PC-9 (cell line): ENCODE measurements around the gene FAM120A. TPM values are rescaled to one million over a fixed set of nuclear protein-coding genes. Genes with fewer than 3 reads are reported as not detected.

Experiments used
- BruUV-seq: library from RNA; stranded (reverse); fragments of 400-500 nt; replicated peaks from 2 replicates; lab custom pipeline; 2021; lab: Mats Ljungman, UMichigan
- CTCF ChIA-PET: fragments of 300-600 bp; sonication (Branson Sonifier 250); formaldehyde crosslinking; loops from one replicate; lab custom pipeline; 2022; ENCODE audit warnings: antibody characterized with exemption; lab: Charles Lee
- POLR2A ChIA-PET: fragments of 300-600 bp; sonication (Branson Sonifier 250); formaldehyde crosslinking; loops from one replicate; lab custom pipeline; 2022; ENCODE audit warnings: antibody characterized with exemption; ENCODE audit not compliant: unreplicated experiment; lab: Charles Lee
- DNase-seq, 2 experiments: peaks; one replicate each; pipeline versions ENCODE4 v3.0.0 to v3.0.0-alpha.2; 2015 to 2022; ENCODE audit warnings: mixed read lengths in 1 of 2
- H2AFZ ChIP-seq: fragments of 200-600 bp; sonication (generic); 2 replicates; pipeline ENCODE4 v1.8.1; 2017; ENCODE audit warnings: antibody characterized with exemption
- H3F3A ChIP-seq: fragments of 200-600 bp; sonication (generic); 2 replicates; pipeline ENCODE4 v1.8.1; 2017; ENCODE audit warnings: antibody characterized with exemption, mild to moderate bottlenecking, low read depth; ENCODE audit not compliant: insufficient read depth
- H3K27ac ChIP-seq: fragments of 200-600 bp; sonication (generic); 2 replicates; pipeline ENCODE4 v1.6.1; 2016; ENCODE audit warnings: mixed run types
- H3K27me3 ChIP-seq: fragments of 200-600 bp; sonication (generic); 2 replicates; pipeline ENCODE4 v1.6.1; 2016; ENCODE audit warnings: low read depth, mixed run types; ENCODE audit not compliant: insufficient read depth
- H3K36me3 ChIP-seq: fragments of 200-600 bp; sonication (generic); 2 replicates; pipeline ENCODE4 v1.6.1; 2016; ENCODE audit warnings: low read depth, mixed run types
- H3K4me1 ChIP-seq: fragments of 200-600 bp; sonication (generic); replicated peaks from 2 replicates; pipeline ENCODE4 v1.6.1; 2016; ENCODE audit warnings: mixed run types; ENCODE audit not compliant: insufficient read depth
- H3K4me2 ChIP-seq: fragments of 200-600 bp; sonication (generic); 2 replicates; pipeline ENCODE4 v1.6.1; 2017; ENCODE audit warnings: mixed run types
- H3K4me3 ChIP-seq: fragments of 200-600 bp; sonication (generic); 2 replicates; pipeline ENCODE4 v1.6.1; 2016; ENCODE audit warnings: mixed run types
- H3K79me2 ChIP-seq: fragments of 200-600 bp; sonication (generic); 2 replicates; pipeline ENCODE4 v1.6.1; 2017; ENCODE audit warnings: low read depth, mixed run types
- H3K9me2 ChIP-seq: fragments of 200-600 bp; sonication (generic); 2 replicates; pipeline ENCODE4 v1.8.1; 2017; ENCODE audit warnings: mild to moderate bottlenecking; ENCODE audit not compliant: insufficient read depth
- H3K9me3 ChIP-seq: fragments of 200-600 bp; sonication (generic); 2 replicates; pipeline ENCODE4 v1.8.1; 2016; ENCODE audit warnings: low read depth; ENCODE audit not compliant: insufficient read depth
- H4K20me1 ChIP-seq: fragments of 200-600 bp; sonication (generic); 2 replicates; pipeline ENCODE4 v1.8.1; 2017; ENCODE audit not compliant: insufficient read depth
- EZH2 ChIP-seq: fragments of 200-600 bp; sonication (generic); IDR thresholded peaks from 2 replicates; pipeline ENCODE4 v1.8.0; 2017; ENCODE audit warnings: antibody characterized with exemption, low read depth
- intact Hi-C: fragments of 100-400 bp; cut with micrococcal nuclease; formaldehyde crosslinking; loops from one replicate; pipeline ENCODE4 v1.10.0; 2022; ENCODE audit not compliant: unreplicated experiment
- total RNA-seq: library from RNA; stranded (reverse); gene quantifications from 2 replicates; pipeline ENCODE4 v1.2.3, GENCODE V29; 2021
- TF ChIP-seq, protein P1 (sequence below): fragments of 200-600 bp; sonication (generic); conservative IDR thresholded peaks from 2 replicates; pipeline ENCODE4 v1.6.1; 2017; ENCODE audit warnings: mixed run types, antibody characterized with exemption, mild to moderate bottlenecking, moderate library complexity

The FAM120A gene
- total RNA-seq, 1 experiment from 2014 or later: 171 TPM

DNA sequence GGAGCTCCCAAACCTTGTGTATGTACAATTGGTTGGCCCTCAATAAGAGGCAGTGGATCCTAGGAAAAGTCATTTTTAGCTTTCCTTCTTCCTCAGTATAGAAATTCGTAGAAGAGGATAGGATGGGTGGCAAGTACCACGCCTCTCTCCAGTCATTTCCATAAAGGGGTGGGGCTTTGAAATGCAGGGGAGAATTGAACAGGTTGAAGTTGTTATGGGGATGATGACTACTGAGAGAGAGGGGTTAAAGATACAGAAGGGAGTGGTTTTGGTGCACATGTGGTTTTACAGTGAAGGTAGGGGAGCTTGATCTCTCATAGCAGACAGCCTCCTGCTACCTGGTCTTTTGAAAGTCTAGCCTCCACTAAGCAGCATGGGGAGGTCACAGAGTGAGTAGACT is 56.3 kb downstream of the FAM120A start:
- Histone ChIP-seq H3K4me3 (no peak overlapping the region), H3K4me1 (peaks cover 14% of the 10 kb centered on the region; the same call in 1 of the 2 replicates), H2AFZ (no peak overlapping the region), H3K4me2 (no peak overlapping the region), H3K9me3 (no peaks in the 10 kb centered on the region), H3K79me2 (peaks cover 58% of the 10 kb centered on the region), H3K9me2 (no peaks in the 10 kb centered on the region), H3K36me3 (peaks cover 5% of the 10 kb centered on the region; the same call in 1 of the 2 replicates), H3K27me3 (no peaks in the 10 kb centered on the region), H3F3A (0 out of 2 replicates have a peak, but pooled peaks cover 9% of the 10 kb centered on the region), H3K27ac (no peak overlapping the region), H4K20me1 (peaks cover 18% of the 10 kb centered on the region)
- intact Hi-C loops: no loop called here
- no TSS peak for BruUV-seq
- DNase-seq: no peak
- TF ChIP-seq EZH2: no peak
- TF ChIP-seq, protein P1, sequence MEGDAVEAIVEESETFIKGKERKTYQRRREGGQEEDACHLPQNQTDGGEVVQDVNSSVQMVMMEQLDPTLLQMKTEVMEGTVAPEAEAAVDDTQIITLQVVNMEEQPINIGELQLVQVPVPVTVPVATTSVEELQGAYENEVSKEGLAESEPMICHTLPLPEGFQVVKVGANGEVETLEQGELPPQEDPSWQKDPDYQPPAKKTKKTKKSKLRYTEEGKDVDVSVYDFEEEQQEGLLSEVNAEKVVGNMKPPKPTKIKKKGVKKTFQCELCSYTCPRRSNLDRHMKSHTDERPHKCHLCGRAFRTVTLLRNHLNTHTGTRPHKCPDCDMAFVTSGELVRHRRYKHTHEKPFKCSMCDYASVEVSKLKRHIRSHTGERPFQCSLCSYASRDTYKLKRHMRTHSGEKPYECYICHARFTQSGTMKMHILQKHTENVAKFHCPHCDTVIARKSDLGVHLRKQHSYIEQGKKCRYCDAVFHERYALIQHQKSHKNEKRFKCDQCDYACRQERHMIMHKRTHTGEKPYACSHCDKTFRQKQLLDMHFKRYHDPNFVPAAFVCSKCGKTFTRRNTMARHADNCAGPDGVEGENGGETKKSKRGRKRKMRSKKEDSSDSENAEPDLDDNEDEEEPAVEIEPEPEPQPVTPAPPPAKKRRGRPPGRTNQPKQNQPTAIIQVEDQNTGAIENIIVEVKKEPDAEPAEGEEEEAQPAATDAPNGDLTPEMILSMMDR: no peak
- ChIA-PET CTCF (no interaction called here), POLR2A (no interaction called here)

DNA sequence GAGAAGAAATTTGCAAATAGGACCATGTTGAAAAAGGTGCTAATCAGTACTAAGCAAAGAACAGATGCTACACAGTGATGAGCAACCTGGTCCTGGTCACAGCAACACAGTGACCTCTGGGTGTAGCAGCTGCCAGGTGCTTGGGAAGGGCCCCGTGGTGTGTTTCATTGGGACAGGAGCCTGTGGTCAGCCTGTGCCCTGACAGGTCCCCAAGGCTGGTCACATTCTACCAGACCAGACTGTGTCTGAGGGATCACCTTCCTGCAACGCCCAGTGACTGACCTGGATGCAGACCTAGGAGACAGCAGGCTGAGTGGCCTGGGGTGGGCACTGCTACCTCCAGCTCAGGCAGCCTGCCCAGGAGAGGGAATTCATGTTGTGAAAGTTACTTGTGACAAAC is 56.7 kb downstream of the FAM120A start:
- H3K4me1 ChIP-seq: peaks cover 14% of the 10 kb centered on the region; the same call in 1 of the 2 replicates
- intact Hi-C loops: no loop called here
- peaks cover 58% of the 10 kb centered on the region for H3K79me2 ChIP-seq
- peaks cover 1% of the 10 kb centered on the region; the same call in 1 of the 2 replicates for H3K36me3 ChIP-seq
- ChIA-PET CTCF (no interaction called here), POLR2A (no interaction called here)
- H3K4me2 ChIP-seq: no peak overlapping the region
- H2AFZ ChIP-seq: no peak overlapping the region
- H3K9me3 ChIP-seq: no peaks in the 10 kb centered on the region
- TF ChIP-seq, protein P1: no peak
- no peak for TF ChIP-seq EZH2
- no peak for DNase-seq
- H3K9me2 ChIP-seq: no peaks in the 10 kb centered on the region
- no peak overlapping the region for H3K27ac ChIP-seq
- BruUV-seq: no TSS peak
- H3K27me3 ChIP-seq: no peaks in the 10 kb centered on the region
- 0 out of 2 replicates have a peak, but pooled peaks cover 9% of the 10 kb centered on the region for H3F3A ChIP-seq
- no peak overlapping the region for H3K4me3 ChIP-seq
- H4K20me1 ChIP-seq: peaks cover 16% of the 10 kb centered on the region

DNA sequence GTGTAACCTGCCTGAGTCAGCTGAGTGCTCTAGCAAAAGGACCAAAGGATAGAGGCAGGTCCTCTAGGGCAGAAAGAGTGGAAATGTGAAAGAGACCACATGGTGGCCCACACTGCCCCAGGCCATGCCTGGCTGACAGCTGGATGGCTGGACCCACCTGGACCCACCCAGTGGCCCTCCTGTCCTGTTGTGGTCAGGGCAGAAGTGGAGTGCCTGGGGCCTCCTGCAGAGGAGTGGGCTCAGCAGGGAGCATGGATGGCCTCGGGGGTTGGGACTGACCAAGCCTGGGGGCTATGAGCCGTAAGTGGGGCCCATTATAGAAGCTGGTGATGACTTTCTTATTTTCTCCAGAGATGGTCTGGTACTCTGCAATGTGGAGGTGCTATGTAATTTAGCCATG is 57.6 kb downstream of the FAM120A start:
- Histone ChIP-seq H3K36me3 (no peaks in the 10 kb centered on the region), H3K9me3 (no peaks in the 10 kb centered on the region), H4K20me1 (peaks cover 16% of the 10 kb centered on the region), H3K4me3 (no peak overlapping the region), H3K79me2 (peaks cover 63% of the 10 kb centered on the region), H3K9me2 (no peaks in the 10 kb centered on the region), H2AFZ (no peak overlapping the region), H3K27ac (no peak overlapping the region), H3F3A (0 out of 2 replicates have a peak, but pooled peaks cover 5% of the 10 kb centered on the region), H3K4me2 (no peak overlapping the region), H3K27me3 (no peaks in the 10 kb centered on the region), H3K4me1 (peaks cover 14% of the 10 kb centered on the region; the same call in 1 of the 2 replicates)
- ChIA-PET POLR2A (no interaction called here), CTCF (interaction anchor here (0.6 kb wide), 1 partner anchor 1105 kb away, joined by 3 read pairs; no protein-coding TSS in a partner anchor)
- intact Hi-C loops: no loop called here
- DNase-seq: no peak
- BruUV-seq: no TSS peak
- TF ChIP-seq EZH2: no peak
- TF ChIP-seq, protein P1: no peak
